Activated T-cell treated with anti-CD3 and anti-CD28 coated beads, Interleukin-2, amount 50 U/mL, for 1 hour (primary cell): ENCODE measurements around the gene STRBP.

Source experiments
- DNase-seq: peaks from one replicate; pipeline ENCODE4 v3.0.0-alpha.2; 2020

The STRBP gene

DNA sequence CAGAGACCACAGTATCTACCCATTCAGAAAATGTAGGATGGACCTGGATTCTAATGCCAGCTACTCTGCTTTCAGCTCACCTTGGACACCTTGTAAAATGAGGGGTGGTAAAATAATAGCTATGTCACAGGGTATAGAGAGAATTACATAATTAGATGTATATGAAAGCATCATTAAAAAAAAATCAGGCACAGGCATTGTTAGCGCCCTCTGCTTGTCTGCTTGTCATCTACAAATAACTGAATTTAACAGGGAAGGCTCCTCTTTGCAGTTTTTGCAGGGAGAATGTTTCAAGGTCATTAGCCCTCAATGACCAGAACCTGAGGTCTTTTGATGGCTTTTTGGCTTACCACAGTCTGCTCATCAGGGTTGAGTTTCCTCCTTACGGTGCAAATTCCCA lies 176.9 kb downstream of the STRBP start:
- DNase-seq, result no peak

GRCh38 chr9:123090956-123091355 lies 177.4 kb downstream of the STRBP start:
- DNase-seq, result no peak

- no peak for DNase-seq
These were observed 178.0 kb downstream of the STRBP start for GRCh38 chr9:123090198-123090896.

DNA sequence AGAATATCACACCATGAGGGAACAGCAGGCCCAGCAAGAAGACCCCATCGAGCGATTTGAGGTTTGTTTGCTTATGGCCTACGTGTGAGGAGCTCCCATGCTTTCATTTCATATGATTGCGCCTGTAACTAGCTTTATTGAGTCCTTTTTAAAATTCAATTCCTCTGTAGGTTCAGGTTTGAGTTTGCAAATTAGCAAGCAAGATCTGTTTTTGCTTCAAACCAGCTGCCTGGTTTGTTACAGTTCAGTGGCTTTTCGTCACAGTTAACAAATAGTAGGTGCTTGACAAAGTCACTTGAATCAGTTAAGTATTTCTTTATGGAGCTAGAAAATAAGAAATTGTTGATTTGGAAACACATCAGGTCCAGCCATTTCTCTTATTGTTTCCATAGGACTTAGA lies 178.6 kb downstream of the STRBP start:
- no peak for DNase-seq

GRCh38 chr9:123089040-123089439 lies 179.3 kb downstream of the STRBP start:
- no peak for DNase-seq

DNA sequence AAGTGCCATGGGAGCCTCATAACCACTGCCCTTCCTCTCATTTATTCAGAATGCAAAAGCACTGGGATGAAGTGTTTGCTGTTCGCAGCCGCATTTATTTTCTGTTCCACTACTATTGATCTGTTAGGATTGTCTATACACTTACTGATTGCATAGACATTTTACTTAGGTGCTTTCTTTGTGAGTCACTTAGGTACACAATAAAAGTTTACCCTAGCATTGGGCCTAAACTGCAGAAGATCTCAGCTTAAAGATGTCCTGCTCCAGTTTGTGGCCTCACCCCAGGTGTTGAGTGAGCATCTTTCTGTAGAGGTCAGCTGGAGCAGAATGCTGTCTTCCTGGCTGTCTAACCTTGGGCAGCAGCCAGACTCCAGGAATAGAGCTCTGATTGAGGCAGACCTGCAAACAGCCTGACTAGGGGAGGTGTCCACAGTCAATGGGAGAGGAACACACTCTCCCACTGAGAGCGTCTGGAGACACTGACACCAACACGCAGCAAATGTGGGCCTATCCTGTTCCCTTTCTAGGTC lies 181.0 kb downstream of the STRBP start:
- no peak for DNase-seq

DNA sequence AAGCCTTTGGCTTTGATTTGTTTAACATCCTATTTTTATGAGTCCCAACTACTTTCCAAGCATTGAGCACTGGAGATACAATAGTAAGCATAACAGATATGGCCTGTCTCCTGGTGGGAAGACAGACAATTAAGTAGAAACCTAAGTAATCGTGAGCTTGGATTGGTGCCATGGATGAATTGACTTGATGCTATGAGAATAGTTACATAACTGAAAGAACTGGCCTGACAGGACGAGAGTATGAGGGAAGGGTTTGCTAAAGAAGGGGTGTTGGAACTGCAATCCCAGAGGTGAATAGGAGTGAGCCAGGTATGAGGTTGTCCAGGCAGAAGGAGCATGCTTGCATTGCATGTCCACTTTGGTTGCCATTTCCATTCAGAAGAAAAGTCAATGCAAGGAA lies 182.5 kb downstream of the STRBP start:
- DNase-seq, result no peak

DNA sequence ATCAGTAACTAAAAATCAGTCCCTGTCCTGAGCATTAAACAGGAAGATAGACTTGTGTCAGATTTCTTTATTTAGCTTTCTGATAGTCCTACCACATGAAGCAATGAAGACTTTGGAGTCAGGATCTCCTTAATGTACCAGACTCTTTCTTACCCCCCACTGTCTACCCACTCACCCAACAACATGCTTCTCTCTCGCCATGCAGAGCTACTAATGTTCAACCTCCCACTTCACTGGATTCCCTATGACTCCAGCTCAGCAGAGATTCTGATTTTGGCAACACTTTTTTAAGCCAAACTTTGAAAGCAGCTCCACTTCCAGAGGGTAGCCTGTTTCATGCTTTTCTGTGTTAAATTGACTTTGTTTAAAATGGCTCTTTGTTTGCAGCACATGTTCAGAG lies 184.1 kb downstream of the STRBP start:
- no peak for DNase-seq

DNA sequence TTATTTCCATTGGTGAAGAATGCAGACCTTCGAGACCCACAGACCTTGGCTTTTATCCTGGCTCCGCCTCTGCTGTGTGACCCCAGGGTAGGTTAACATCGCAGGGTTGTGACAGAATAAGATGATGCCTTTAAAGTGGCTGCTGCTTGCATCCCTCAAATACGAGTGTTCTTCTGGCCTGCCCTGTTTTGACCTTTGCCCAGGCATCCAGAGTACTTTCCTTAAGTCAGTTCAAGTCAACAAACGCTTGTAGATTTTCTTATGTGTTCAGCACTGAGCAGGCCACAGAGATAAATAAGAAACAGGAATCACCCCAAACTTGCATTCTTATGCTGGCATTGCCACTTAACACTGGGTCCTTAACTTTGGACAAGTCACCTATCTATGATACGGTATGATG lies 184.7 kb downstream of the STRBP start:
- DNase-seq, result no peak

- DNase-seq, result no peak
These were observed 186.6 kb downstream of the STRBP start for GRCh38 chr9:123081824-123082223.

DNA sequence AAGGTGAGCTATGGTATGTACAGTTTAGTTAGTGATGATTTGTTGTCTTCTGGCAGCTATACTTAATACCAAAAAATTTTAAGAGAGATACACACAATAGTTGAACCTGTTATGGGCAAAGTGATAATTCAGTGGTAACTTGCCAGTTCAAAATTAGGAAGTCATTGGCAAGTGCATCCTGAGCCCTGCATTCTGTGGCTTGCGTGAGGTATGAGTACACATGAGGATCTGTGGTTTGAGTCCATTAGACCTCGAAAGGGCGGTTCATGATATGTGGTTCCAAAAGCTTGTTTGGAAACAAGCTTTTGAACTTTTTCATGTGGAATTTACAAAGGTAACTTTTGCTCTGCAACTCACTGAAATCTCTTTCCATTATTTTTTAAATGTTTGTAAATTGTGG lies 187.9 kb downstream of the STRBP start:
- no peak for DNase-seq

GRCh38 chr9:123074628-123075027 lies 193.8 kb downstream of the STRBP start:
- no peak for DNase-seq

DNA sequence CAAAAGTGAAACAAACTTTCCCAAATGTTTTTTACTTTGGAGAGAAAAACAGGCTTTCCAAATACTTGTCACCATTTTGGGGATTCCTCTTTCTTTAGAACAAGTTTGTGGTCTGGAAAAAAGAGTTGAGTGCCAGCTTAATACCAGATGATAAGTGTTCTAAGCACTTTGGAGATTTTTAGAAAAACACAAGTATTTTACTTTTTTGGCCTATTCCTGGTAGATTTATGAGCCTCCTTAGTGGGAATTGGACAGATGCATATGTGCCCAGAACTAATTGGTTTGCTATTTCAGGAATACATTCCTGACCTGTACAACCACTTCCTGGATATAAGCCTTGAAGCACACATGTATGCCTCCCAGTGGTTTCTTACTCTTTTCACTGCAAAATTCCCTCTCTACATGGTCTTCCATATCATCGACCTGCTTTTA lies 194.4 kb downstream of the STRBP start:
- no peak for DNase-seq

DNA sequence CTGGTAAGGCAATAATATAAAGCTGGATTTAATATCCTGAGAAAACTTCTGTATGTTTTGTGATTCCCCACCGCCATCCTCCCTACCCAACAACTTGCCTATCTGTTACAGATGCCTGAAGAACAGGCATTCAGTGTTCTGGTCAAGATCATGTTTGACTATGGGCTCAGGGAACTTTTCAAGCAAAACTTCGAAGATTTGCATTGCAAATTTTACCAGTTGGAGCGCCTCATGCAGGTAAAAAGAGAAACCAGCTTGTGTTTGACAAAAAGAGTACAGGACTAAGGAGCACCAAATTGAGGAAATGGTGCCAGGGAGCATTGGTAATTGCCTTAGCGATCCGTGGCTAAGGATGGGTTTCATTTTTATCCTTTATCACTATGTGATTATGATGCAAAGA lies 194.9 kb downstream of the STRBP start:
- DNase-seq, result no peak

DNA sequence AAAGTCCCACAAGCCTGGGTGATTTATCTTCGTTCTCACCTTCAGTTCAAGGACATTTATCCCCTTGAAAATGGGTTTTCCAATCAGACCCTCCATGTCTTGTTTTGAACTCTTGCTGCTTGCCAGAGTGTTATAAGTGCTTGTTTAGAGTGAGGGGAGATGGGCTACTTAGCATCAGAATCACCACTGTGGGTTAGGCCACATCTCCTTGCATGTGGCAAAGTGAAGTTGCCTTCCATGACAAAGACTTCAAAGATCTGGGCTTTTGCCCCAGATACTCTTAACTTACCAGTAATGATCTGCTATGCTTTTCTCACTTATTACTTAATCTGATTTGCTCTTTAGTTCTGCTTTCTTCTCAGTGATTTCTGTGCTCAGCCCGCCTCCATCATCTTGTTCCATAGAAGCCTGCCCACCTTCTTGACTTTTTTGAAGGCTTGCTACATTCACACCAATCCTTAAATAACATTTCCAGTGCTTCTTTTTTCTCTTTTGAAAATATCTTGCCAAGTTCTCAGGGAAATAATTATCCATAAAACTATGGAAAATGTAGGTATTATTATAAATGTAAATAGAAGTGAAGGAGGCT lies 195.9 kb downstream of the STRBP start:
- no peak for DNase-seq
